Omental fat pad (tissue), 4 donors: ENCODE measurements around the gene ENTHD1. TPM values are rescaled to one million over a fixed set of nuclear protein-coding genes. Genes with fewer than 3 reads are reported as not detected.

ENCODE experiments used
- ATAC-seq: fragments of 150-250 bp; one replicate; pipeline ENCODE4 v1.9.1; 2016; ENCODE audit warnings: mild to moderate bottlenecking, moderate library complexity; ENCODE audit not compliant: low FRiP score
- DNase-seq: peaks from one replicate; pipeline ENCODE4 v3.0.0-alpha.2; 2019; ENCODE audit warnings: low spot score
- CTCF ChIP-seq, 3 donors: fragments of 450-650 bp; IDR thresholded peaks; one replicate each; pipeline ENCODE4 v1.5.1; 2016 to 2017; ENCODE audit warnings: antibody characterized with exemption in 3 of 3, mild to moderate bottlenecking in 3 of 3, moderate library complexity in 2 of 3
- total RNA-seq, 4 donors: library from RNA; depleted of rRNA; stranded (reverse); fragments of >200 nt; gene quantifications; one replicate each; pipeline ENCODE4 v1.1.0, GENCODE V29; 2016

The ENTHD1 gene
- total RNA-seq, 4 donors from 2014 or later: not detected

- DNase-seq (no peak), ATAC-seq (no peak)
- no peak for TF ChIP-seq CTCF (IDR thresholded peaks at IDR 0.05)
Observed at GRCh38 chr22:39718921-39719475, 174.6 kb downstream of the ENTHD1 start.

- DNase-seq (no peak), ATAC-seq (no peak)
- no peak for TF ChIP-seq CTCF (IDR thresholded peaks at IDR 0.05)
Observed at GRCh38 chr22:39718206-39718605, 175.4 kb downstream of the ENTHD1 start.

GRCh38 chr22:39717099-39717498 lies 176.5 kb downstream of the ENTHD1 start:
- DNase-seq (no peak), ATAC-seq (no peak)

GRCh38 chr22:39716534-39716933 lies 177.0 kb downstream of the ENTHD1 start:
- DNase-seq (no peak), ATAC-seq (no peak)

More at GRCh38 chr22:39717099-39717498, 176.5 kb downstream of the ENTHD1 start:
- no peak for TF ChIP-seq CTCF (IDR thresholded peaks at IDR 0.05)

GRCh38 chr22:39715778-39716495 lies 177.6 kb downstream of the ENTHD1 start:
- DNase-seq (no peak), ATAC-seq (no peak)
- TF ChIP-seq CTCF (IDR thresholded peaks at IDR 0.05): no peak

More at GRCh38 chr22:39716534-39716933, 177.0 kb downstream of the ENTHD1 start:
- TF ChIP-seq CTCF (IDR thresholded peaks at IDR 0.05): no peak

DNA sequence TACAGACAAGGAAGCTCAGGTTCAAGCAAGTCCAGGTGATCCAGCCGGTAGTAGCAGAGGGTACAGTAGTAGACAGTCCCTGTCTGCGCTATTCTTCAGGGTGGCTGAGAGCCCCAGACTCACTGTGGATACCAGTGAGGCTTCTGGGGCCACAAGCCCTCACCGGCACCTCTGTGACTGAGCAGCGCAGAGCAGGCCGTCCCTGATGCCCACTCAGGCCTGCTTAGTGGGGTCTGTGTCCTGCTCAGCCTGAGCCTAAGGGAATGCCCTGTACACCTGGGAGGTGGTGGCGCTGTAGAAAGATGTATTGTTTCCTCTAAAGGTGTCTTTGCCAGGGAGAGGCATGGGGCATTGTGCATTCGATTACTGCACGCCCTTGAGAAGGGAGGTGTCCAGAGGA lies 179.2 kb downstream of the ENTHD1 start:
- no peak for TF ChIP-seq CTCF (IDR thresholded peaks at IDR 0.05)
- DNase-seq: no peak
- ATAC-seq: no peak

- no peak for ATAC-seq
- no peak for TF ChIP-seq CTCF (IDR thresholded peaks at IDR 0.05)
- no peak for DNase-seq
Observed at GRCh38 chr22:39713799-39714290, 179.7 kb downstream of the ENTHD1 start.
